NB4 (cell line): ENCODE results near the gene GALNT17.

Source experiments
- DNase-seq: peaks from one replicate; pipeline ENCODE4 v3.0.0; 2010; ENCODE audit warnings: low read depth
- H3K4me3 ChIP-seq: one replicate; pipeline ENCODE4 v1.5.1; 2011; ENCODE audit warnings: mild to moderate bottlenecking, low read depth, low read length, moderate library complexity
- CTCF ChIP-seq: IDR thresholded peaks from one replicate; pipeline ENCODE4 v1.5.1; 2012; ENCODE audit warnings: low read depth, low read length
- MAX ChIP-seq: IDR thresholded peaks from 2 replicates; pipeline ENCODE4 v1.6.1; 2011; ENCODE audit warnings: low read depth, low read length
- MYC ChIP-seq: IDR thresholded peaks from 2 replicates; pipeline ENCODE4 v1.6.1; 2011; ENCODE audit warnings: low read depth, low read length
- POLR2A ChIP-seq: IDR thresholded peaks from 2 replicates; pipeline ENCODE4 v1.6.1; 2011; ENCODE audit warnings: mild to moderate bottlenecking; ENCODE audit not compliant: insufficient read length; ENCODE audit errors: extremely low read depth

The GALNT17 gene

GRCh38 chr7:71457021-71457420, 325.1 kb downstream of the GALNT17 start:
- no peak overlapping the region for H3K4me3 ChIP-seq
- TF ChIP-seq MAX (no peak), POLR2A (no peak), MYC (no peak), CTCF (no peak)
- DNase-seq, result no peak

GRCh38 chr7:71457846-71458590, 326.1 kb downstream of the GALNT17 start:
- DNase-seq, result no peak
- TF ChIP-seq MYC, result no peak
- no peak for TF ChIP-seq MAX
- TF ChIP-seq CTCF, result no peak
- TF ChIP-seq POLR2A, result no peak
- no peak overlapping the region for H3K4me3 ChIP-seq

GRCh38 chr7:71459132-71459531, 327.2 kb downstream of the GALNT17 start:
- no peak for TF ChIP-seq POLR2A
- no peak for TF ChIP-seq CTCF
- TF ChIP-seq MAX, result no peak
- H3K4me3 ChIP-seq, result no peak overlapping the region
- DNase-seq, result no peak

- no peak for DNase-seq
- no peak overlapping the region for H3K4me3 ChIP-seq
- no peak for TF ChIP-seq CTCF
- no peak for TF ChIP-seq POLR2A
- TF ChIP-seq MYC, result no peak
- TF ChIP-seq MAX, result no peak
Measured at GRCh38 chr7:71461572-71461971, 329.6 kb downstream of the GALNT17 start.

GRCh38 chr7:71465741-71466189, 333.8 kb downstream of the GALNT17 start:
- DNase-seq, result no peak
- no peak overlapping the region for H3K4me3 ChIP-seq
- TF ChIP-seq CTCF (no peak), MYC (no peak), POLR2A (no peak), MAX (no peak)
